Left ventricle myocardium inferior (tissue), 1 donor: ENCODE measurements around the gene DLK1. TPM values are rescaled to one million over a fixed set of nuclear protein-coding genes. Genes with fewer than 3 reads are reported as not detected.

Experiments used
- DNase-seq: peaks from one replicate; pipeline ENCODE4 v3.0.0-alpha.2; 2020
- H3K27ac ChIP-seq: fragments of 200-600 bp; replicated peaks from 2 replicates; pipeline ENCODE4 v1.8.0; 2021
- H3K27me3 ChIP-seq: fragments of 200-600 bp; 2 replicates; pipeline ENCODE4 v1.8.0; 2021; ENCODE audit warnings: low read depth
- H3K36me3 ChIP-seq: fragments of 200-600 bp; 2 replicates; pipeline ENCODE4 v1.8.0; 2021
- H3K4me1 ChIP-seq: fragments of 200-600 bp; 2 replicates; pipeline ENCODE4 v1.8.0; 2021
- H3K4me3 ChIP-seq: fragments of 200-600 bp; 2 replicates; pipeline ENCODE4 v1.8.0; 2021; ENCODE audit warnings: mild to moderate bottlenecking, moderate library complexity
- H3K9me3 ChIP-seq: fragments of 200-600 bp; replicated peaks from 2 replicates; pipeline ENCODE4 v1.8.0; 2021
- intact Hi-C: fragments of 100-400 bp; cut with micrococcal nuclease; formaldehyde crosslinking; loops from one replicate; pipeline ENCODE4 v1.11.0; 2022
- total RNA-seq: library from RNA; stranded (reverse); fragmentation: NEBNext Ultra II Directional; extraction: Animal tissue kit (Norgen Biotek cat#: 25700); gene quantifications from one replicate; pipeline ENCODE4 v1.2.1, GENCODE V29; 2021
- TF ChIP-seq, protein P1 (sequence below): fragments of 200-600 bp; IDR thresholded peaks from 2 replicates; pipeline ENCODE4 v1.8.0; 2021; ENCODE audit warnings: antibody characterized with exemption, mild to moderate bottlenecking, borderline replicate concordance
- donor health status: DM: no; HTN: yes; CAD: no; lungs with severe emphysema.

The DLK1 gene
- total RNA-seq, 1 donor from 2014 or later: 2.8 TPM

- H3K9me3 ChIP-seq: peaks cover 7% of the 10 kb centered on the region
- H3K4me3 ChIP-seq: no peak overlapping the region
- no peak for DNase-seq
- H3K27me3 ChIP-seq: peaks cover 45% of the 10 kb centered on the region
- TF ChIP-seq, protein P1, sequence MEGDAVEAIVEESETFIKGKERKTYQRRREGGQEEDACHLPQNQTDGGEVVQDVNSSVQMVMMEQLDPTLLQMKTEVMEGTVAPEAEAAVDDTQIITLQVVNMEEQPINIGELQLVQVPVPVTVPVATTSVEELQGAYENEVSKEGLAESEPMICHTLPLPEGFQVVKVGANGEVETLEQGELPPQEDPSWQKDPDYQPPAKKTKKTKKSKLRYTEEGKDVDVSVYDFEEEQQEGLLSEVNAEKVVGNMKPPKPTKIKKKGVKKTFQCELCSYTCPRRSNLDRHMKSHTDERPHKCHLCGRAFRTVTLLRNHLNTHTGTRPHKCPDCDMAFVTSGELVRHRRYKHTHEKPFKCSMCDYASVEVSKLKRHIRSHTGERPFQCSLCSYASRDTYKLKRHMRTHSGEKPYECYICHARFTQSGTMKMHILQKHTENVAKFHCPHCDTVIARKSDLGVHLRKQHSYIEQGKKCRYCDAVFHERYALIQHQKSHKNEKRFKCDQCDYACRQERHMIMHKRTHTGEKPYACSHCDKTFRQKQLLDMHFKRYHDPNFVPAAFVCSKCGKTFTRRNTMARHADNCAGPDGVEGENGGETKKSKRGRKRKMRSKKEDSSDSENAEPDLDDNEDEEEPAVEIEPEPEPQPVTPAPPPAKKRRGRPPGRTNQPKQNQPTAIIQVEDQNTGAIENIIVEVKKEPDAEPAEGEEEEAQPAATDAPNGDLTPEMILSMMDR: no peak
- H3K36me3 ChIP-seq: no peaks in the 10 kb centered on the region
- no peaks in the 10 kb centered on the region for H3K4me1 ChIP-seq
- H3K27ac ChIP-seq: no peak overlapping the region
- intact Hi-C loops: no loop called here
Observed at GRCh38 chr14:100738704-100739131, 12.0 kb downstream of the DLK1 start.

- Histone ChIP-seq H3K4me1 (no peaks in the 10 kb centered on the region), H3K27ac (no peak overlapping the region), H3K36me3 (no peaks in the 10 kb centered on the region), H3K27me3 (peaks cover 45% of the 10 kb centered on the region), H3K4me3 (no peak overlapping the region), H3K9me3 (peaks cover 7% of the 10 kb centered on the region)
- intact Hi-C loops: no loop called here
- TF ChIP-seq, protein P1: no peak
- no peak for DNase-seq
Observed at GRCh38 chr14:100739306-100739705, 12.6 kb downstream of the DLK1 start.

DNA sequence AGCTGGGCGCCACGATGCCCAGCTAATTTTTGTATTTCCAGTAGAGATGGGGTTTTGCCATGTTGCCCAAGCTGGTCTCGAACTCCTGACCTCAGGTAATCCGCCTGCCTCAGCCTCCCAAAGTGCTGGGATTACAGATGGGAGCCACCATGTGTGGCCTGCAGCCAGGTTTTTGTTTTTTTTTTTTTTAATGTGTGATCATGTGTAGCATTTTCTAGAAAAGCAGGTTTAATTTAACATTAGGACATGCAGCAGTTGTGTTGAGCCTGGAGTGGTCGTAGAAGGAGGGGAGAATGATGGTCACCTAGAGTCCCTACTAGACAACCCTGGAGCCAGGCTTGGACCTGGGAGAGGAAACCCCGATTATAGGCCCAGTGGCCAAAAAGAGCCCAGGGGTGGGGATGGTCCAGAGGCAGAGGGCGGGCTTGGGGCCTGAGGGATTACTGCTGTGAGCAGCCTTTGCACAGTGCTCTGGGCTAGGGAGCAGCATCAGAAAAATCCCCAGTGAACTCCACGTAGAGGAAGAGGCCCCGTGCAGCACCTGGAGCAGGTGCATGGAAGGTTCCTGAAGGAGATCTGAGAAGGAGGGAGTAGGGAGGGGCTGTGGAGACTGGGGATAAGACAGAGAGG, 13.6 kb downstream of the DLK1 start:
- H3K4me1 ChIP-seq: no peaks in the 10 kb centered on the region
- no peak overlapping the region for H3K4me3 ChIP-seq
- peaks cover 41% of the 10 kb centered on the region for H3K27me3 ChIP-seq
- no peak for DNase-seq
- intact Hi-C loops: no loop called here
- no peaks in the 10 kb centered on the region for H3K36me3 ChIP-seq
- no peak overlapping the region for H3K27ac ChIP-seq
- H3K9me3 ChIP-seq: peaks cover 7% of the 10 kb centered on the region
- TF ChIP-seq, protein P1: no peak

- no peak overlapping the region for H3K4me3 ChIP-seq
- no peak for DNase-seq
- H3K36me3 ChIP-seq: no peaks in the 10 kb centered on the region
- H3K4me1 ChIP-seq: no peaks in the 10 kb centered on the region
- H3K27ac ChIP-seq: no peak overlapping the region
- TF ChIP-seq, protein P1: no peak
- intact Hi-C loops: no loop called here
- H3K9me3 ChIP-seq: peaks cover 7% of the 10 kb centered on the region
- peaks cover 34% of the 10 kb centered on the region for H3K27me3 ChIP-seq
Observed at GRCh38 chr14:100740929-100741328, 14.2 kb downstream of the DLK1 start.

DNA sequence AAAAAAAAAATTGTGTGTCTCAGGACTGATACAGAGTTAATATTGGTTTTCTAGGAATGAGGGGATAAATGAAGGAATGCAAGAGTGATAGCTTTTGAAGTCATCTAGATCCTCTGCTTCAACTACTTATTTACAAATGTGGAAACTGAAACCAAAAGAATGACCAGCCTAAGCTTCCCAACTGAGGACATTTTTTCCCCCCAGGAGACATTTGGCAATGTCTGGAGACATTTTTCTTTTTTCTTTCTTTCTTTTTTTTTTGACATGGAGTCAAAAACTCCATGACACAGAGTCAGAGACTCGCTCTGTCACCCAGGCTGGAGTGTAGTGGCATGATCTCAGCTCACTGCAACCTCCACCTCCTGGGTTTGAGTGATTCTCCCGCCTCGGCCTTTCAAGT, 15.3 kb downstream of the DLK1 start:
- Histone ChIP-seq H3K27me3 (peaks cover 27% of the 10 kb centered on the region), H3K4me3 (no peak overlapping the region), H3K4me1 (no peaks in the 10 kb centered on the region), H3K27ac (no peak overlapping the region), H3K36me3 (no peaks in the 10 kb centered on the region), H3K9me3 (peaks cover 7% of the 10 kb centered on the region)
- TF ChIP-seq, protein P1: no peak
- no peak for DNase-seq
- intact Hi-C loops: no loop called here
